Tibial artery (tissue), 4 donors: ENCODE measurements around the gene UGT1A6.
"Not testable (repeated sequence)": the region's sequence is repeated elsewhere in the genome, so short reads cannot be mapped to it uniquely, and the experiment has no call there.

Experiments used
- DNase-seq, 2 donors: peaks; one replicate each; pipeline ENCODE4 v3.0.0-alpha.2; 2019
- H3K27ac ChIP-seq, 2 donors: fragments of 200-600 bp; sonication (generic) in 1 of 2; 1 replicate in 1 of 2; 2 replicates in 1 of 2; pipeline ENCODE4 v1.5.1; 2018 to 2019; ENCODE audit warnings: mild to moderate bottlenecking in 1 of 2
- H3K27me3 ChIP-seq, 2 donors: fragments of 200-600 bp; sonication (generic) in 1 of 2; one replicate each; pipeline versions ENCODE4 v1.5.1 to v1.6.0; 2016 to 2019
- H3K36me3 ChIP-seq, 3 donors: fragments of 200-600 bp; sonication (generic) in 2 of 3; one replicate each; pipeline ENCODE4 v1.5.1; 2016 to 2019; ENCODE audit warnings: mild to moderate bottlenecking in 2 of 3
- H3K4me1 ChIP-seq, 4 donors: fragments of 200-600 bp; sonication (generic) in 2 of 4; 1 replicate in 3 of 4; 2 replicates in 1 of 4; pipeline ENCODE4 v1.5.1; 2016 to 2019
- H3K4me3 ChIP-seq, 2 donors: fragments of 200-600 bp; sonication (generic) in 1 of 2; 1 replicate in 1 of 2; 2 replicates in 1 of 2; pipeline ENCODE4 v1.5.1; 2018 to 2019; ENCODE audit warnings: mild to moderate bottlenecking in 2 of 2
- H3K9me3 ChIP-seq, 3 donors: fragments of 200-600 bp; sonication (generic) in 1 of 3; one replicate each; pipeline ENCODE4 v1.5.1; 2016 to 2019
- intact Hi-C: fragments of 100-400 bp; cut with DNase I; formaldehyde crosslinking; loops from one replicate; pipeline ENCODE4 v1.15.0; 2023; ENCODE audit warnings: low total_unique reads
- TF ChIP-seq, protein P1 (sequence below), 2 experiments: fragments of 200-600 bp in 1 of 2; fragments of 450-650 bp in 1 of 2; IDR thresholded peaks; one replicate each; pipeline ENCODE4 v1.5.1; 2017 to 2019; ENCODE audit warnings: antibody characterized with exemption in 2 of 2, mild to moderate bottlenecking in 1 of 2, moderate library complexity in 1 of 2

The UGT1A6 gene

GRCh38 chr2:233692648-233693047 lies at the start of gene UGT1A6:
Gene UGT1A6 (plus strand): TSS chr2:233692890. CDS start chr2:233693005, 115 bp downstream.
- Histone ChIP-seq H3K4me1 (no peaks in the 10 kb centered on the region), H3K4me3 (no peak within 1 kb of the TSS), H3K36me3 (no peaks in the 10 kb centered on the region), H3K27ac (no peak within 1 kb of the TSS), H3K27me3 (no peaks in the 10 kb centered on the region), H3K9me3 (no peaks in the 10 kb centered on the region)
- intact Hi-C loops = no loop called here
- no peak for DNase-seq
- TF ChIP-seq, protein P1, sequence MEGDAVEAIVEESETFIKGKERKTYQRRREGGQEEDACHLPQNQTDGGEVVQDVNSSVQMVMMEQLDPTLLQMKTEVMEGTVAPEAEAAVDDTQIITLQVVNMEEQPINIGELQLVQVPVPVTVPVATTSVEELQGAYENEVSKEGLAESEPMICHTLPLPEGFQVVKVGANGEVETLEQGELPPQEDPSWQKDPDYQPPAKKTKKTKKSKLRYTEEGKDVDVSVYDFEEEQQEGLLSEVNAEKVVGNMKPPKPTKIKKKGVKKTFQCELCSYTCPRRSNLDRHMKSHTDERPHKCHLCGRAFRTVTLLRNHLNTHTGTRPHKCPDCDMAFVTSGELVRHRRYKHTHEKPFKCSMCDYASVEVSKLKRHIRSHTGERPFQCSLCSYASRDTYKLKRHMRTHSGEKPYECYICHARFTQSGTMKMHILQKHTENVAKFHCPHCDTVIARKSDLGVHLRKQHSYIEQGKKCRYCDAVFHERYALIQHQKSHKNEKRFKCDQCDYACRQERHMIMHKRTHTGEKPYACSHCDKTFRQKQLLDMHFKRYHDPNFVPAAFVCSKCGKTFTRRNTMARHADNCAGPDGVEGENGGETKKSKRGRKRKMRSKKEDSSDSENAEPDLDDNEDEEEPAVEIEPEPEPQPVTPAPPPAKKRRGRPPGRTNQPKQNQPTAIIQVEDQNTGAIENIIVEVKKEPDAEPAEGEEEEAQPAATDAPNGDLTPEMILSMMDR (IDR thresholded peaks at IDR 0.05) = no peak

DNA sequence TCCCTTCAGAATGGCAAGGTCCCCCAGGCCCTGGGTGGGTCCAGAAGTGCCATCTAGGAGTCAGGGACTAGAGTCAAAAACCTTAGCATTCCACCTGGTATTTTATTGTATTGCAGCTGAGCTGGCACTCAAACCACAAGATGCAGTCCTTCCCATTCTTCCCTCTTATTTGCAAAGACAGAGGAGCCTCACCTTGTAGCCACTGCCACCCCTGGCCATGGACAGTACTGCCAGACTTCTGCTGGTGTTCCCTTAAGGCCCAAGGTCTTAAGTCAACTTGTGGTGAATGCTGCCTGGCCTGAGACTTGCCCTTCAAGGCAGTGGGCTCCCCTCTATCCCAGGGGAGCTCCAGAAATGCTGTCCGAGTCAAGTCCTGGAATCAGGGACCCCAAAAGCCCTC lies 49.6 kb upstream of the UGT1A6 start:
- H3K36me3 ChIP-seq = no peaks in the 10 kb centered on the region
- no peak overlapping the region for H3K27ac ChIP-seq
- H3K4me1 ChIP-seq = no peaks in the 10 kb centered on the region
- TF ChIP-seq, protein P1 (IDR thresholded peaks at IDR 0.05) = no peak
- H3K9me3 ChIP-seq = peaks cover 0 to 6% (median 4%) of the 10 kb centered on the region in 3 donors
- no peak for DNase-seq
- H3K4me3 ChIP-seq = no peak overlapping the region
- intact Hi-C loops = no loop called here
- no peaks in the 10 kb centered on the region for H3K27me3 ChIP-seq

DNA sequence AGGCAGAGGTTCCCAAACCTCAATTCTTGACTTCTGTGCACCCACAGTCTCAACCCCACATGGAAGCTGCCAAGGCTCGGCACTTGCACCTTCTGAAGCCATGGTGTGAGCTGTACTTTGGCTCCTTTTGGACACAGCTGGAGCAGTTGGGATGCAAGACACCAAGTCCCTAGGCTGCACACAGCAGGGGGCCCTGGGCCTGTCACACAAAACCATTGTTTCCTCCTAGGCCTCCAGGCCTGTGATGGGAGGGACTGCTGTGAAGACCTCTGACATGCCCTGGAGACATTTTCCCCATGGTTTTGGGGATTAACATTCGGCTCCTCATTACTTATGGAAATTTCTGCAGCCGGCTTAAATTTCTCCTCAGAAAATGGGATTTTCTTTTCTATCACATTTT lies 46.7 kb upstream of the UGT1A6 start:
- H3K9me3 ChIP-seq, intact Hi-C loops: not testable (repeated sequence)

GRCh38 chr2:233650981-233651380 lies 41.7 kb upstream of the UGT1A6 start:
- no peak for DNase-seq
- Histone ChIP-seq H3K36me3 (no peaks in the 10 kb centered on the region), H3K4me3 (no peak overlapping the region), H3K4me1 (no peaks in the 10 kb centered on the region), H3K27me3 (no peaks in the 10 kb centered on the region), H3K27ac (no peak overlapping the region), H3K9me3 (peaks cover 0 to 3% (median 0%) of the 10 kb centered on the region in 3 donors)
- intact Hi-C loops = no loop called here
- TF ChIP-seq, protein P1 (IDR thresholded peaks at IDR 0.05) = no peak

More for the DNA sequence above, 46.7 kb upstream of the UGT1A6 start:
- not testable (repeated sequence) for H3K36me3 ChIP-seq, H3K27me3 ChIP-seq, DNase-seq, H3K4me1 ChIP-seq, H3K4me3 ChIP-seq, H3K27ac ChIP-seq

GRCh38 chr2:233651430-233651829 lies 41.3 kb upstream of the UGT1A6 start:
- intact Hi-C loops = no loop called here
- no peak overlapping the region for H3K27ac ChIP-seq
- no peak for DNase-seq
- H3K27me3 ChIP-seq = no peaks in the 10 kb centered on the region
- no peak overlapping the region for H3K4me3 ChIP-seq
- H3K9me3 ChIP-seq = no peaks in the 10 kb centered on the region
- TF ChIP-seq, protein P1 (IDR thresholded peaks at IDR 0.05) = no peak
- no peaks in the 10 kb centered on the region for H3K4me1 ChIP-seq
- no peaks in the 10 kb centered on the region for H3K36me3 ChIP-seq

GRCh38 chr2:233654501-233654900 lies 38.2 kb upstream of the UGT1A6 start:
- no peaks in the 10 kb centered on the region for H3K36me3 ChIP-seq
- no peak for DNase-seq
- no peak overlapping the region for H3K27ac ChIP-seq
- H3K9me3 ChIP-seq = no peaks in the 10 kb centered on the region
- H3K4me3 ChIP-seq = no peak overlapping the region
- TF ChIP-seq, protein P1 (IDR thresholded peaks at IDR 0.05) = no peak
- H3K27me3 ChIP-seq = no peaks in the 10 kb centered on the region
- H3K4me1 ChIP-seq = no peaks in the 10 kb centered on the region
- intact Hi-C loops = no loop called here
